ENCODE results near the gene SNX12.

SNX12 gene

GRCh38 chrX:71017396-71017939 lies 50.7 kb downstream of the SNX12 start:
- H3K9me3 Mint-ChIP-seq, result peaks cover 51% of the 10 kb centered on the region
- no peaks in the 10 kb centered on the region for H3K4me1 Mint-ChIP-seq
- H3K27ac Mint-ChIP-seq, result no peak overlapping the region
- no peaks in the 10 kb centered on the region for H3K36me3 Mint-ChIP-seq (ENCODE audit: low read depth)
- H3K4me3 Mint-ChIP-seq, result no peak overlapping the region
- no peak for TF ChIP-seq CTCF (IDR thresholded peaks at IDR 0.05)
- peaks cover 6% of the 10 kb centered on the region for H3K27me3 Mint-ChIP-seq (ENCODE audit: low read depth, poor library complexity)
- DNase-seq, result no peak
